Fibroblast of pulmonary artery (primary cell): ENCODE results near the gene CDCP1.
"Not testable (repeated sequence)": the region's sequence is repeated elsewhere in the genome, so short reads cannot be mapped to it uniquely, and the experiment has no call there.

Experiments used
- DNase-seq: peaks from one replicate; pipeline ENCODE4 v3.0.0-alpha.2; 2010; ENCODE audit warnings: low read depth
- H3K4me3 ChIP-seq: replicated peaks from 2 replicates; pipeline ENCODE4 v1.5.1; 2011; ENCODE audit warnings: low read depth, mild to moderate bottlenecking, control low read depth, low read length, moderate library complexity
- TF ChIP-seq, protein P1 (sequence below): IDR thresholded peaks from 2 replicates; pipeline ENCODE4 v1.5.1; 2011; ENCODE audit warnings: mild to moderate bottlenecking, control low read depth, low read length, inconsistent platforms; ENCODE audit errors: missing control alignments

The CDCP1 gene

GRCh38 chr3:45152307-45152706 is 6.1 kb upstream of the CDCP1 start:
- DNase-seq, result no peak
- TF ChIP-seq, protein P1, sequence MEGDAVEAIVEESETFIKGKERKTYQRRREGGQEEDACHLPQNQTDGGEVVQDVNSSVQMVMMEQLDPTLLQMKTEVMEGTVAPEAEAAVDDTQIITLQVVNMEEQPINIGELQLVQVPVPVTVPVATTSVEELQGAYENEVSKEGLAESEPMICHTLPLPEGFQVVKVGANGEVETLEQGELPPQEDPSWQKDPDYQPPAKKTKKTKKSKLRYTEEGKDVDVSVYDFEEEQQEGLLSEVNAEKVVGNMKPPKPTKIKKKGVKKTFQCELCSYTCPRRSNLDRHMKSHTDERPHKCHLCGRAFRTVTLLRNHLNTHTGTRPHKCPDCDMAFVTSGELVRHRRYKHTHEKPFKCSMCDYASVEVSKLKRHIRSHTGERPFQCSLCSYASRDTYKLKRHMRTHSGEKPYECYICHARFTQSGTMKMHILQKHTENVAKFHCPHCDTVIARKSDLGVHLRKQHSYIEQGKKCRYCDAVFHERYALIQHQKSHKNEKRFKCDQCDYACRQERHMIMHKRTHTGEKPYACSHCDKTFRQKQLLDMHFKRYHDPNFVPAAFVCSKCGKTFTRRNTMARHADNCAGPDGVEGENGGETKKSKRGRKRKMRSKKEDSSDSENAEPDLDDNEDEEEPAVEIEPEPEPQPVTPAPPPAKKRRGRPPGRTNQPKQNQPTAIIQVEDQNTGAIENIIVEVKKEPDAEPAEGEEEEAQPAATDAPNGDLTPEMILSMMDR, result no peak
- no peak overlapping the region for H3K4me3 ChIP-seq

DNA sequence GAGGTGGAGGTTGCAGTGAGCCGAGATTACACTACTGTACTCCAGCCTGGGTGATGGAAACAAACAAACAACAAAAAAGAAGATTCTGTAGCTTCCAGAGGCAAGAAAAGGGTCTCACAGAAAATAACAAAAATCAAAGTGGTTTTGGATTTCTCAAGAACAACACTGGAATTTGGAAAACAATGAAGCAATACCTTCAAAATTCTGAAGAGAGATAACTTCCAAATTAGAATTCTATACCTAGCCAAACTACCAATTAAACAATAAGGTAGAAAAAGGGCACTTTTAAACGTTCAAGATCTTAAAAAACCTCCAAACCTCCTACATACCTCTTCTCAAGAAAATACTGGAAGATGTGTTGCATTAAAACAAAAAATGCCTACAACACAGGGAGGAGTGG is 4.9 kb upstream of the CDCP1 start:
- no peak overlapping the region for H3K4me3 ChIP-seq
- DNase-seq, result no peak
- TF ChIP-seq, protein P1, result no peak

DNA sequence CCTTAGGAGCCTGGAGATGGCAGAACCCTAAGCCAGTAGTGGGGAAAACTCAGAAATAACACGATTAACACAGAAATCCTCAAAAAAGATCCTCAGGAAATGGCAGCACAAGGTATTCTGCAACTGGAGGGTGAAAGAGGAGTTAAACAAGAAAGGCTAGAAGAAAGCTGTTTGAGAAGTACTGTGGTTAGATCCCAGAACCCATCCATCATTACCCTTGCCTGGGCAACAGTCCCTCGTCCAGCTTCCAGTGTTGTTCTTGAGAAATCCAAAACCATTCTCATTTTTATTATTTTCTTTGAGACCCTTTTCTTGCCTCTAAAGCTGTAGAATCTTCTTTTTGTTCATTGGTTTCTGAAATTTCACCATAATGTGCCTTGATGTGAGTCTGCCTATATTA is 2.7 kb upstream of the CDCP1 start:
- DNase-seq, result no peak
- TF ChIP-seq, protein P1, result no peak
- H3K4me3 ChIP-seq, result no peak overlapping the region

GRCh38 chr3:45145223-45145622 is 955 bp downstream of the CDCP1 start:
- peak overlapping the region; percentile 58 for H3K4me3 ChIP-seq
- DNase-seq, result no peak
- TF ChIP-seq, protein P1, result no peak

DNA sequence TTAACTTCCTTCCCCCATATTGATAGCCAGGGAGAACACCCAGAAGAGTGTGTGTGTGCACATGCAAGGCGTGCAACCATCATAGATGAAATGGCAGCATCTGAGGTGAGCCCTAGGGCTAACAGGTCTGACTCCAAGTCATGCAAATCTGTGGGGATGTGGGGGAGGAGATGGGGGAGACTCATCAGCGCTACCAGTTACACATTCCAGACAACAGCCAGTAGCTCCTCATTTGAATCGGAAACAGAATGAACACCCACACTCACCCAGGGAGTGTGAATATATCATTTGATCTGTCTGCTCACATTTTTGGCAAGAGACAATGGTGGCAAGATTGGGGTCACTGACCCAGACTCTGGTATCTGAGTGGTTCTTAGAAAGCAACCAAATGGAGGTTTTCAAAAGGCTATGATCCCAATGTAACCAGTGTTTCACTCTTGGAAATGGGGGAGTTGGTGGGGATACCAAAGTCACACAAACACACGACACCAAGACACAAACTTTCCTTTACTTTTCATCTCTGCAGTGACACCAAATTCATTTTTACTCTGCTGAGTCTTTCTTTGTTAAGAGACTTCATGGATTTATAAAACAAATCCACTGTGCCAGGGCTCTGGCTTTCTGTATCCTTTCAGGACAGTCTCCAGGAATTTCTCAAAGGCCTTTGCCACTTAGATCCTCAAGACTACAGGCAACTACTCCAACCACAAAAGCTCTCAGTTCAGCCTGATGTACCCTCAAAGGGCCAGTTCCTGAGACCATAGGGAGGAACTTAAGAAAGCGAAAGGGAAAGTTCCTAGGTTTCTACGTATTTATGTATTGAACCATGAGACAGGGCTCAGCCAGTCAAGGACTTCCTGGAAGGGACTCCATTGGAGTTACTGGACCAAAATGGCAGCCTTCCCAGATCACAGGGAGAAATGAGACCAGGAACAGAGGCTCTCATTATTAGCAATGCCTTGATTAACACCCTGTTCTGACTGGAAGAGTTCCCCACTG is 2.2 kb downstream of the CDCP1 start:
- H3K4me3 ChIP-seq, result no peak overlapping the region
- DNase-seq, result no peak
- TF ChIP-seq, protein P1, result no peak

GRCh38 chr3:45140770-45141155 is 5.4 kb downstream of the CDCP1 start:
- not testable (repeated sequence) for DNase-seq, H3K4me3 ChIP-seq

- peak; percentile 29 for DNase-seq
- TF ChIP-seq, protein P1, result no peak
- no peak overlapping the region for H3K4me3 ChIP-seq
These were observed 5.9 kb downstream of the CDCP1 start for GRCh38 chr3:45140141-45140769.
